ENCODE results near the gene KLHL26.
A peak's percentile ranks its signal among the peaks of the same experiment; 100 is the strongest.

Gene KLHL26

GRCh38 chr19:18698321-18699167 is 61.7 kb downstream of the KLHL26 start:
- DNase-seq: no peak

GRCh38 chr19:18699403-18700054 is 62.7 kb downstream of the KLHL26 start:
- no peak for DNase-seq

DNA sequence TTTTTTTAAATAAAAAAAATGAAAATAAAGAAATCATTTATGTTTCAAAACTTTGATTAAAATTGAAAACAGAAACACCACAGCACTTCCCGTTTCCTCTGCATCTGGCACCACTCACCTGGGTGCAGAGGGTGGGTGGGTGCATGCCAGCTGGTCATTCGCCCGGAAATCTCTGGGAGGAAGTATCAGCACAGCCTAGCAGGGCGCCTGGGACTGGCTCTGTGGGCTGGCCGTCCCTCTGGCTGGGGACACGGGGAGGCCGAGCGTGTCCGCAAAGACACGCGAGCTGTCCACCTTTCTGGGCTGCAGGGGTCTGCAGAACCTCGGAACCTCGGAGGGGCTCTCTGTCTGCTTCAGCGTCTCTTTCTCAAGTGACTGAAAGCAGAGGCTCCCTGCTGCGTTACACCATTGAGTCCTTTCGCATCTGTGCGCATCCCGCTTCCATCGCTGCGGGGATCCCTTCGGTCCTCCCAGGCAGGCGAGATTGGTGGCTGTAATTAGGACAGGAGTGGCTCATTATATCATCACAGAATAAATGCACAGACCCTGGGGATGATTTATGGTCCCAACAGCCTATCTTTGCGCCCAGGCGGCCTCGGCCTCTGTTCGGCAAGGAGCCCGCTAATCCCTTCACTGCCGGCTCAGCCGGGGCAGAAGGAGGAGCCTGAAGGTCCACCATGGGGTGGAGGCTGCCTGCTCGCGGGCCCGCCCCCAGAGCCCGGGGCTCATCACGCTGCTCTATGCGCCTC is 63.8 kb downstream of the KLHL26 start:
- peak; percentile 32 for DNase-seq

DNA sequence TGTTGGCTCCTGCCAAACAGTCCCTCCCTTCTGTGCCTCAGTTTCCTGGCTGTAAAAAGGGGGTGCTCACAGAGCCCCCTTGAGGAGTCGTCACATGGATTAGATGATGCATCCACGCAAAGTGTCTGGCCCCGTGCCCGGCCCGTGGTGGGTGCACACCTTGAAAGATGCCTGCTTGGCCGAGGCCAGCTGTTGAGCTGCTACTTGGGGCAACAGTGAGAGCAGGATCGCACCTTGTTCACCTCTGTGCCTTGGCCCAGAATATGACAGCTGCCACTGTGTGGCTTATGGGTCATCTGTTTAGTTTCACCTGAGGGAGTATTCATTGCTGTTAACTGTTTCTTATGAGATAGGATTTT is 64.4 kb downstream of the KLHL26 start:
- DNase-seq: no peak

GRCh38 chr19:18704054-18704453 is 67.2 kb downstream of the KLHL26 start:
- no peak for DNase-seq

- DNase-seq: no peak
Observed at GRCh38 chr19:18704971-18705370, 68.1 kb downstream of the KLHL26 start.

DNA sequence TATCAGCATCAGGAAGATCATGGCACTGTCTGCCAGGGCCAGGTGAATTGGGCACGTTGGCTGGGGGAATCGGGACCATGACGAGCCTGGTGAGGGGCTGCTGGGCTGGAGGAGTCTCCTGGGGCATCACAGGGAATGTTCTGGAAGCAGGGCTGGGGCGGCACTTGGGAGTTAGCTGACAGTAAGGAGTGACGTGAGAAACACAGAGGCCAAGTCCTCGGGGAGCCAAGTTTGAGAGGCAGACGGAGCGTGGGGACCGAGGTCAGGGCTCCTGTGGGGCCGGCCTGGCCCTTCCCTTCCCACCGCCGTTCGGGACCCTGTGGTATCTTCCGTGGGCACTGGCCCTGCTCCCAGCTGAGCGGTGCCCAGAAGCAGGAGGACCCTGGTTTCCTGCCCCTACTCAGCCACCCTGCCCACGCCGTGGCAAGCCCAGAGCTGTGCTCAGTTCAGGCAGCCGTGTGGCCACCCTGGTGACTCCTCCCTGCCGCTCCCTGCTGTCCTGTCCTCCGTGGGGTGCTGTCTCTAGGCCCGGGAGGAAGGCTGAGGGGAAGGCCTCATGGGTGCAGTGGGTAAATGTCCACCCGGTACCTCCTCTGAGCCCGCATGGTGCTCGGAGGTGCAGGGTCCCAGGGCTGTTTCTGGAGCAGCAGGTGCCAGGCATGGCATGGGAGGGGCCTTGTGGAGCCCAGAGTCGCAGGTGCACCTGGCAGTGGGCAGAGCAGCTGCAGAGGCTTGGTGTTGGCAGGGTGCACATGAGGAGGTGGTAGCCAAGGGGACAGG is 71.8 kb downstream of the KLHL26 start:
- DNase-seq: no peak

DNA sequence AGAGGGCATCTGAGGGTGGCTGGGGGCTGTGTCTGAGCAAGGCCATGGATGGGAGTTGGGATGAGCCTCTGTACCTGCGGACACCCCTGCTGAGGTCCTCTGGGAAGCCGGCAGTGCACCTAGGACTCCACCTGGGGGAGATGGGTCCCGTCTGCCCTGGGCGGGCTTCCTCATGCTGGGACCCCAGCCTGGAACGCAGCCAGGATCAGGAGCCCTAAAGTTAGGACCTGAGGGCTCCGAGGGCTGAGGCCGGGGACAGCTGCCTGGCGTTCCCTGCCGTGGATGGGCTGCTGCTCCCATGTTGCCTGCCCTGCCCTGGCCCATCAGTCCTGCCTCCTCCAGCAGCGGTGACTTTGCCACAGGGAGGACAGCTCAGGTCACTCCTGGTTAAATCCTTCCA is 72.7 kb downstream of the KLHL26 start:
- no peak for DNase-seq

GRCh38 chr19:18710186-18710585 is 73.4 kb downstream of the KLHL26 start:
- DNase-seq: no peak

DNA sequence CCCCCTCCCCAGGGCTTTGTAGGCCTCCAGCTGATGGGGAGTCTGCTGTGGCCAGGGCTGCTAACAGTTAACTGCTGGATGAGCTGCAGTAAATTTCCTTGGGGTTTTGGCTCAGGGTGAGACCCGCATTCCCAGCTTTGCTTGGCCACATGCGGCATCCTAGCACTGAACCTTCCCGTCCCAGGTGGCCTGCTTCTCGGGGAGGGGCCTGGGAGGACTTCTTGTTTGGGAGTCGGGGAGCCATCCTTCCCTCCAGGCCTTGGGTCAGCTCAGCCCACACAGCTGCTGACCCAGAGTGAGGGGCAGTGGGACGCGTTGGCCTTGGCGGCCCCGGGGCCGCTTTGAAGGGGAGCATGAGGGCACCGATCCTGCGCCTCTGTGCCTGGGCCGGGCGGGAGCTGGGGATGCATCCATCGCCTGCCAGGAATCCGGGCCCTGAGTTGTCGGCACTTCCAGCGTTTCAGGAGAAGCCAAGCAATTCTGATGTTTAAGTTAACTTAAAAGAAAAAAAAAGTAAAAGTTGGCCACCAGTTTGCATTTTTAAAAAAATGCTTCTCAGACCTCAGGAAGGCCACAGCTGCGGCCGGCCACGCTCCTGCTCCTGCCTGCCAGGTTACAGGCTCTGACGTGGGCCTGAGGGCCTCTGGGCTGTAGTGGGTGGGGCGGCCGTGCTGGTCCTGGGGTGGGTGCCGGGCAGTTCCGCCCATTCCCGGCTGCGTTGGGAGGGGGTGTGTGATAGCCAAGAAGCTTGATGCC is 74.3 kb downstream of the KLHL26 start:
- no peak for DNase-seq

DNA sequence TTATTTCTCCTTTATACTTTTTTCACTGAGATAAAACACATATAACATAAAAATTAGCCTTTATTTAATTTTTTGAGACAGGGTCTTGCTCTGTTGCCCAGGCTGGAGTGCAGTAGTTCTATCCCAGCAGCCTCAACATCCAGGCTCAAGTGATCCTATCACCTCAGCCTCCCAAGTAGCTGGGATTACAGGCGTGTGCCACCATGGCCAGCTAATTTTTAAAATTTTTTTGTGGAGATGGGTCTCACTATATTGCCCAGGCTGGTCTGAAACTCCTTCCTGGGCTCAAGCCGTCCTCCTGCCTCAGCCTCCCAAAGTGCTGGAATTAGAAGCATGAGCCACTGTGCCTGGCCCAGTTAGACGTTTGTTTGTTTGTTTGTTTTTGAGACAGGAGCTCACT is 75.1 kb downstream of the KLHL26 start:
- DNase-seq: no peak

DNA sequence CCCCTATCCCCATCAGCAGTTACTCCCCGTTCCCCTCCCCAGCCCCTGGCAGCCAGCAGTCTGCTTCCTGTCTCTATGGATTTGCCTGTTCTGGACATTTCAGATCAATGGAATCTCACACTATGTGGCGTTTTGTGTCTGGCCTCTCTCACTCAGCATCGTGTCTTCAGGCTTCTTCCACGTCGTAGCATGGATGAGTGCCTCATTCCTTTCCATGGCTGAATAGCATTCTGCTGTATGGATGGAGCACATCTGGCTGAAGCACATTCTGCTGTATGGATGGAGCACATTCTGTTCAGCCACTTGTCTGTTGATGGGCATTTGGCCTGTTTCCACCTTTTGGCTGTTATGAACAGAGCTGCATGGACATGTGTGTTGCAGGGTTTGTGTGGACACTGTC is 76.2 kb downstream of the KLHL26 start:
- no peak for DNase-seq

- no peak for DNase-seq
Observed at GRCh38 chr19:18713550-18714117, 76.8 kb downstream of the KLHL26 start.

- no peak for DNase-seq
Observed at GRCh38 chr19:18715416-18715815, 78.6 kb downstream of the KLHL26 start.

GRCh38 chr19:18716857-18717256 is 80.0 kb downstream of the KLHL26 start:
- DNase-seq: no peak

GRCh38 chr19:18717601-18718000 is 80.8 kb downstream of the KLHL26 start:
- no peak for DNase-seq

- no peak for DNase-seq
Observed at GRCh38 chr19:18718015-18718526, 81.2 kb downstream of the KLHL26 start.

- no peak for DNase-seq
Observed at GRCh38 chr19:18718846-18719458, 82.1 kb downstream of the KLHL26 start.

GRCh38 chr19:18719541-18719940 is 82.7 kb downstream of the KLHL26 start:
- no peak for DNase-seq

Measured in NCI-H226 (cell line).